ENCODE measurements around the gene SIGLEC15. TPM values are rescaled to one million over a fixed set of nuclear protein-coding genes. Genes with fewer than 3 reads are reported as not detected.

The SIGLEC15 gene
- total and polyA plus RNA-seq, 2 experiments from 2014 or later = 0.30 to 1.5 TPM

DNA sequence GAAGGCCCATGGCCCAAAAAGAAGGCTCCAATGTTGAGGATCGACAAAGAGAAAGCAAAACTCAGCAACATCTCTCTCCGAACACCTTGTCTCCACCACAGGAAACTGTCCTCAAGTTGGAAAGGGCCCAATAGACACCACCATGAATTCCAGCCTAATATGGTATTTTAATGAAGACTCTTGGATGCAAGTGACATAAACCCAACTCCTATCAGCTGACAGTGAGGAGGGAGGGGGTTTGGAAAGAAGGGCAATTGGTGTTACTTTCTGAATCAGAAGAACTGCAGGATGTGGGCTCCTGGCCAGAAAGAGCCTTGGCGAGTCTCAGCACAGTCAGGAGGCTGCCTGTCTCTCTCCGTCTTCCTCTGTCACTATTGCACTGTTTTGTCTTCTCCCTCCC, 40.3 kb upstream of the SIGLEC15 start:
- no peaks in the 10 kb centered on the region for H4K20me1 ChIP-seq (ENCODE audit: insufficient read depth, poor library complexity, severe bottlenecking)
- H3K27me3 ChIP-seq = no peaks in the 10 kb centered on the region
- no peaks in the 10 kb centered on the region for H3K9me3 ChIP-seq (ENCODE audit: low read depth)
- H3K27ac ChIP-seq = no peak overlapping the region
- H3K4me2 ChIP-seq = no peak overlapping the region
- H3K9me2 ChIP-seq (replicated peaks; ENCODE audit: insufficient read depth) = no peaks in the 10 kb centered on the region
- H3K4me1 ChIP-seq (ENCODE audit: insufficient read depth) = peaks cover 10% of the 10 kb centered on the region
- no peak for TF ChIP-seq CTCF (IDR thresholded peaks at IDR 0.05; ENCODE audit: poor library complexity)
- no peak for TF ChIP-seq EZH2 (IDR thresholded peaks at IDR 0.05; ENCODE audit: borderline replicate concordance)
- TF ChIP-seq EZH2phosphoT487 (IDR thresholded peaks at IDR 0.05; ENCODE audit: low read depth, severe bottlenecking, unreplicated experiment) = no peak
- H3K4me3 ChIP-seq = no peak overlapping the region
- no peaks in the 10 kb centered on the region for H3K36me3 ChIP-seq (replicated peaks; ENCODE audit: insufficient read depth, low read depth)
- H3K79me2 ChIP-seq = no peaks in the 10 kb centered on the region
- DNase-seq (ENCODE audit: low spot score) = no peak
- no peak overlapping the region for H2AFZ ChIP-seq
- WGBS (ENCODE audit: low lambda C conversion rate, missing lambda C conversion rate) = 89% methylated on average over 4 of the region's 4 CpGs

DNA sequence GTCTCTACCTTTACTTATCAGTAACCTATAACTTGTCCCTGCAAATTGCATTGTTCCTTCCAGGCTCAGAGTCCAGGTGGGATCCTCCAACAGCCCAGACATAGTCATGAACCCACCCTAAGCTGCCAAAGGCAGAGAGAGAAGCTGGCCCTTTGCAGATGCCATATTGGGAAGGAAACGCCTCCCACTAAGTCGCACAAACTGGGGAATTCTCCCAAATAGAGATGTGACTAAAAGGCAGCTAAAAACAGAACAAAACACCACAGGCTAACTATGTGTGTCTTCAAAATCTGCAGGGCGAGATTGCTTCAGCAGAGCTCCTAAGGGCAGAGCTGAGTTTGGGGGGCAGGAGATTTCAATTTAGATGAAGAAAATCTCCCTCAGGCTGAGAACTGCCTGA, 38.5 kb upstream of the SIGLEC15 start:
- H3K4me2 ChIP-seq = no peak overlapping the region
- no peaks in the 10 kb centered on the region for H3K36me3 ChIP-seq (replicated peaks; ENCODE audit: insufficient read depth, low read depth)
- H2AFZ ChIP-seq = no peak overlapping the region
- DNase-seq (ENCODE audit: low spot score) = no peak
- no peaks in the 10 kb centered on the region for H3K79me2 ChIP-seq
- WGBS (ENCODE audit: low lambda C conversion rate, missing lambda C conversion rate) = 96% methylated on average over 3 of the region's 3 CpGs
- H3K27ac ChIP-seq = no peak overlapping the region
- H3K27me3 ChIP-seq = no peaks in the 10 kb centered on the region
- TF ChIP-seq EZH2phosphoT487 (IDR thresholded peaks at IDR 0.05; ENCODE audit: low read depth, severe bottlenecking, unreplicated experiment) (no peak), EZH2 (IDR thresholded peaks at IDR 0.05; ENCODE audit: borderline replicate concordance) (no peak), CTCF (IDR thresholded peaks at IDR 0.05; ENCODE audit: poor library complexity) (no peak)
- no peaks in the 10 kb centered on the region for H3K9me3 ChIP-seq (ENCODE audit: low read depth)
- no peak overlapping the region for H3K4me3 ChIP-seq
- H4K20me1 ChIP-seq (ENCODE audit: insufficient read depth, poor library complexity, severe bottlenecking) = no peaks in the 10 kb centered on the region
- H3K4me1 ChIP-seq (ENCODE audit: insufficient read depth) = peaks cover 10% of the 10 kb centered on the region
- H3K9me2 ChIP-seq (replicated peaks; ENCODE audit: insufficient read depth) = no peaks in the 10 kb centered on the region

DNA sequence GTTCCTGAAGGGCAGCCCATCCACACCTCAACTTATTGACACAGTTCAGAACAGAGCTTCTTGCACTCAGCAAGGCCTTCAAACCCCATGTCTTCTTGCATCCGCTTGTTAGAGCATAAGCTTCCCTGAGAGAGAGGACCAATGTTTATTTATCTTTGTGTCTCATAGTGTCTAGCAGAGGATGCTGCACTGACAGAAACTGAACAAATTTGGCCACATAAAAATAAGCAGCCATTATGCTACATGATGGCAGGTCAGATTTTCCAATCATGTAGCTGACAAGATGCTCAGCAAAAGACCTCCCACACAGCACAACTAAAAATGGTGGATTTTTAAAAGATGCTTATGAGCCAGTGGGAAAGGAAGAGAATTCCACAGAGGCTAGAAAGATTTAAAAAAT, 38.1 kb upstream of the SIGLEC15 start:
- Histone ChIP-seq H3K9me2 (replicated peaks; ENCODE audit: insufficient read depth) (no peaks in the 10 kb centered on the region), H3K4me1 (ENCODE audit: insufficient read depth) (peaks cover 10% of the 10 kb centered on the region), H3K27ac (no peak overlapping the region), H3K36me3 (replicated peaks; ENCODE audit: insufficient read depth, low read depth) (no peaks in the 10 kb centered on the region), H4K20me1 (ENCODE audit: insufficient read depth, poor library complexity, severe bottlenecking) (no peaks in the 10 kb centered on the region), H3K9me3 (ENCODE audit: low read depth) (no peaks in the 10 kb centered on the region), H3K4me3 (no peak overlapping the region), H3K27me3 (no peaks in the 10 kb centered on the region), H3K4me2 (no peak overlapping the region), H3K79me2 (no peaks in the 10 kb centered on the region), H2AFZ (no peak overlapping the region)
- TF ChIP-seq CTCF (IDR thresholded peaks at IDR 0.05; ENCODE audit: poor library complexity) (no peak), EZH2 (IDR thresholded peaks at IDR 0.05; ENCODE audit: borderline replicate concordance) (no peak), EZH2phosphoT487 (IDR thresholded peaks at IDR 0.05; ENCODE audit: low read depth, severe bottlenecking, unreplicated experiment) (no peak)
- no peak for DNase-seq (ENCODE audit: low spot score)
- WGBS (ENCODE audit: low lambda C conversion rate, missing lambda C conversion rate) = 95% methylated on average over 1 of the region's 1 CpG

DNA sequence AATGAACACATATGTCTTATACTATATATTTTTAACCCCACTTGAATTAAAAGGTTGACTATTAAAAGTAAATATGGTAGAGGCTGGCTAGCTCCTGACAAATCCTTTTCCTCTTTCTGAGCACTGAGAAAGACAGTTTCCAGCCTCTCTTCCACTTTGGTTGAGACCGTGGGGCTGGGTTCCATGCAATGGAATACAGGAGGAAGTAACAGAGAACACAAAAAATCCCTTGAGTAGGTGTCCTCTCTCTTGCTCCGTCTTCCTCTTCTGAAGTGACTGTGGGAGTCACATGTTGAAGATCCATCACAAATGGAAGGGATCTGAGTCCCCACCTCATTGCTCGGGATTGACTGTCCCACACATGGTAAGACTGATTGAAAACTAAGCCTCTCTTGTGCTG, 36.6 kb upstream of the SIGLEC15 start:
- H3K9me2 ChIP-seq (replicated peaks; ENCODE audit: insufficient read depth) = no peaks in the 10 kb centered on the region
- H3K9me3 ChIP-seq (ENCODE audit: low read depth) = no peaks in the 10 kb centered on the region
- WGBS (ENCODE audit: low lambda C conversion rate, missing lambda C conversion rate) = 92% methylated on average over 3 of the region's 3 CpGs
- H3K4me2 ChIP-seq = no peak overlapping the region
- H3K79me2 ChIP-seq = no peaks in the 10 kb centered on the region
- H3K27me3 ChIP-seq = no peaks in the 10 kb centered on the region
- H2AFZ ChIP-seq = no peak overlapping the region
- DNase-seq (ENCODE audit: low spot score) = no peak
- H3K4me3 ChIP-seq = no peak overlapping the region
- TF ChIP-seq EZH2 (IDR thresholded peaks at IDR 0.05; ENCODE audit: borderline replicate concordance) = no peak
- no peak for TF ChIP-seq EZH2phosphoT487 (IDR thresholded peaks at IDR 0.05; ENCODE audit: low read depth, severe bottlenecking, unreplicated experiment)
- TF ChIP-seq CTCF (IDR thresholded peaks at IDR 0.05; ENCODE audit: poor library complexity) = no peak
- H3K36me3 ChIP-seq (replicated peaks; ENCODE audit: insufficient read depth, low read depth) = no peaks in the 10 kb centered on the region
- no peak overlapping the region for H3K27ac ChIP-seq
- no peaks in the 10 kb centered on the region for H4K20me1 ChIP-seq (ENCODE audit: insufficient read depth, poor library complexity, severe bottlenecking)
- no peaks in the 10 kb centered on the region for H3K4me1 ChIP-seq (ENCODE audit: insufficient read depth)

Data from hepatocyte (in vitro differentiated cells).